ENCODE results near the gene PTPN11. TPM values are rescaled to one million over a fixed set of nuclear protein-coding genes. Genes with fewer than 3 reads are reported as not detected.
"Not testable (repeated sequence)": the region's sequence is repeated elsewhere in the genome, so short reads cannot be mapped to it uniquely, and the experiment has no call there.

PTPN11 gene
- polyA plus RNA-seq, 2 donors: 13.4 to 17.7 TPM

DNA sequence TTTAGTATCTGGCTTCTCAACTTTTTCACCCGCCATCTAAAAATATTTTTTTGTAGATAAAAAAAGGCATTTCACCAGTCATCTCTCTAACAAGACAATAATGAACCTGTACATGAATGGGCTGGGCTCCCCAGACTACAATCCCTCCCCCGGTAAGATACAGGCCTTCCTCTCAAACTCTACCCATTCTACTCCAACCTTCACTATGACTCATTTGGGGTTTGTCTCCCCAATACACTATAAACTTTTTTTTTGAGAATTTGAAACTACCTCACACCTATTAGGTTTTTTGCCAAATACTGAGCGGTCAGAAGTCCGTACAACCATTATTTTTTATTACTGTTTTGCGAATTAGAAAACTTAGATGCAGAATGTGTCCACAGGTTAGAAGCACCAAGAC is 10.1 kb upstream of the PTPN11 start:
- peak overlapping the region in 1 of 2 donors; percentile 91 for H3K27ac ChIP-seq (ENCODE audit: low read depth in 2 of 2, low read length in 1 of 2)
- H3K36me3 ChIP-seq (ENCODE audit: control insufficient read depth in 2 of 2, insufficient read depth in 2 of 2, low read length in 1 of 2): peaks cover 8 to 16% of the 10 kb centered on the region in 2 donors
- peak overlapping the region; percentile 74 to 87 for H3K4me3 ChIP-seq (ENCODE audit: low read depth in 1 of 2, low read length in 2 of 2)
- H3K9me3 ChIP-seq (ENCODE audit: control insufficient read depth in 2 of 2, insufficient read depth in 1 of 2, low read depth in 1 of 2, low read length in 1 of 2): no peaks in the 10 kb centered on the region
- H3K4me1 ChIP-seq (ENCODE audit: control insufficient read depth in 2 of 2, insufficient read depth in 2 of 2, low read length in 1 of 2): no peaks in the 10 kb centered on the region
- no peaks in the 10 kb centered on the region for H3K27me3 ChIP-seq (ENCODE audit: control insufficient read depth in 1 of 2, insufficient read depth in 2 of 2, low read length in 2 of 2)
- 10 to 13% methylated on average over 5 of the region's 5 CpGs for WGBS, 2 donors

DNA sequence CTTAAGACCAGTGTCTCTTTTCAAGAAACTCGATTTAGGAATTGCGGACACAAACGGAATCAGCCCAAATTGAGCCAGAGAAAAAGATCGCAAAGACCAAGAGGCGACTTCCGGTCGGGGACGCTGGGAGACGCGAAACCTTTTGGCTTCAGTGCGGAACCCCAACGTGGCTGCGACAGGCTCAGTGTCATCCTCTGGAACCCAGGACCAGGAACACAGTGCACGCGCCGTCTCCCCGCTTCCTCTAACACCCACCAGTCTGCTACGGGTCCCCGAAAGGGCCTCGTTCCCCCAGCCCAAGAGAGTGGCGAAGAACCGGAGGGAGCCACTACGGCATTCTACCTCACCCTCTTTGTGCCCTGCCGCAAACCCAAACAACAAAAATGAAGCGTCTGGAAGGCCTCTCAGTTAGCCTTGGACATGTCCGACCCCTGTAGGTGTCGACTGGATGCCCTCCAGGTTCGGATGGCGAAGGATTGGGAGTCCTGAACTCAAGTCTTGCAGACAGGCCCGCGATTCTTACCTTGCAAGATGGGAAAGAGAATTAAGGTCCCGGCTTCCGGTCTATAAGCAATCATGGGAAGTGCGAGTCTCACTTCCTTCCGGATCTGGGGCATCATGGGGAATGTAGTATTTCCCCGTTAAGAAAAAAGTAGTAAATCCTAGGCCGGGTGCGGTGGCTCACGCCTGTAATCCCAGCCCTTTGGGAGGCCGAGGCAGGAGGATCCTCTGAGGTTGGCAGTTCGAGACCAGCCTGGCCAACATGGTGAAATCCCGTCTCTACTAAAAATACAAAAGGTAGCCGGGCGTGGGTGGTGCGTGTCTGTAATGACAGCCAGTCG is 9.5 kb upstream of the PTPN11 start, which contains the start of gene RPL6:
Gene RPL6 (minus strand): TSS at position 542 of the 842 bp plus-strand sequence. CDS start 949 bp downstream, outside the sequence.
- no peaks in the 10 kb centered on the region for H3K27me3 ChIP-seq (ENCODE audit: control insufficient read depth in 1 of 2, insufficient read depth in 2 of 2, low read length in 2 of 2)
- H3K36me3 ChIP-seq (ENCODE audit: control insufficient read depth in 2 of 2, insufficient read depth in 2 of 2, low read length in 1 of 2): peaks cover 8 to 14% of the 10 kb centered on the region in 2 donors
- H3K4me3 ChIP-seq (ENCODE audit: low read depth in 1 of 2, low read length in 2 of 2): peak within 1 kb of the TSS; percentile 74 to 87
- 10 to 11% methylated on average over 46 of the region's 46 CpGs for WGBS, 2 donors
- peak within 1 kb of the TSS; percentile 91 to 95 for H3K27ac ChIP-seq (ENCODE audit: low read depth in 2 of 2, low read length in 1 of 2)
- H3K9me3 ChIP-seq (ENCODE audit: control insufficient read depth in 2 of 2, insufficient read depth in 1 of 2, low read depth in 1 of 2, low read length in 1 of 2): no peaks in the 10 kb centered on the region
- no peaks in the 10 kb centered on the region for H3K4me1 ChIP-seq (ENCODE audit: control insufficient read depth in 2 of 2, insufficient read depth in 2 of 2, low read length in 1 of 2)

- WGBS, 2 donors: 94% methylated on average over 12 to 14 of the region's 14 CpGs
- H3K4me1 ChIP-seq (ENCODE audit: control insufficient read depth in 2 of 2, insufficient read depth in 2 of 2, low read length in 1 of 2): no peaks in the 10 kb centered on the region
- H3K27me3 ChIP-seq (ENCODE audit: control insufficient read depth in 1 of 2, insufficient read depth in 2 of 2, low read length in 2 of 2): no peaks in the 10 kb centered on the region
- H3K36me3 ChIP-seq (ENCODE audit: control insufficient read depth in 2 of 2, insufficient read depth in 2 of 2, low read length in 1 of 2): peaks cover 8 to 10% of the 10 kb centered on the region in 2 donors
- no peak overlapping the region for H3K27ac ChIP-seq (ENCODE audit: low read depth in 2 of 2, low read length in 1 of 2)
- no peak overlapping the region for H3K4me3 ChIP-seq (ENCODE audit: low read depth in 1 of 2, low read length in 2 of 2)
- H3K9me3 ChIP-seq (ENCODE audit: control insufficient read depth in 2 of 2, insufficient read depth in 1 of 2, low read depth in 1 of 2, low read length in 1 of 2): no peaks in the 10 kb centered on the region
These were observed 8.9 kb upstream of the PTPN11 start for GRCh38 chr12:112409906-112410244.

DNA sequence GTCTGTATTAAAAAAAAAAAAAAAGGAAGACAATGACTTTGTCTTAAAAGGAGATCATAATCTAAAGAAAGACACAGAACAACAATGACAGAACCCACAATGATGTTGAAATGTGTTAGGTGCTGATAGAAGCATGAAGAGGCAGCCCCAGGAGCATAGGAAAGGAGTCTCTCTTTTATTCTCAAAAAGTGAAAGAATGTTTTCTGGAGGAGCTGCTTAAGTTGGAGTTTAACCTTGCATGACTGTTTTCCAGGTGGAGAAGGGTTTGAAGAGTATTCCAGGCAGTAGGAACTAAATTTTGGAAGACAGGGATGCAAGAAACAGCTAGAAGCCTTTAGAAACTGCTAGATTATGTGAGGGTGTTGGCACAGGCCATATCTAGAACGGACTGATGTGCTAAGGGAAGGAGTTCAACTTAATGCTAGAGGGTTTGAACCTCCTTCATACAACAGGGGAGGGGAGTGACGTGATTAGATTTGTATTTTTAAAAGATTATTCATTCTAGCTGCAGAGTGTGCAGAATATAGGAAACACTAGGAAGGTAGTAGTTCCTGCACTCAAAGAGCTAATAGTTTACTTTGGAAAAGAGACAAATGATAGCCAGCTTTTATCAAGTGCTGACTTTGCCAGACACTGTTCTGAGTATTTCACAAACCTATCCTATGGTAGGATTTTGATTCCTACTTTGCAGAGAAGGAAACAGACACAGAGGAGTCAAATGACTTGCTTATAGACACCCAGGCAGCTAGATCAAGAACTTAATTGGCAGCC is 4.7 kb upstream of the PTPN11 start:
- Histone ChIP-seq H3K9me3 (ENCODE audit: control insufficient read depth in 2 of 2, insufficient read depth in 1 of 2, low read depth in 1 of 2, low read length in 1 of 2) (no peaks in the 10 kb centered on the region), H3K36me3 (ENCODE audit: control insufficient read depth in 2 of 2, insufficient read depth in 2 of 2, low read length in 1 of 2) (no peaks in the 10 kb centered on the region), H3K4me3 (ENCODE audit: low read depth in 1 of 2, low read length in 2 of 2) (no peak overlapping the region), H3K27ac (ENCODE audit: low read depth in 2 of 2, low read length in 1 of 2) (no peak overlapping the region), H3K27me3 (ENCODE audit: control insufficient read depth in 1 of 2, insufficient read depth in 2 of 2, low read length in 2 of 2) (no peaks in the 10 kb centered on the region), H3K4me1 (ENCODE audit: control insufficient read depth in 2 of 2, insufficient read depth in 2 of 2, low read length in 1 of 2) (no peaks in the 10 kb centered on the region)
- 39 to 50% methylated on average over 2 of the region's 2 CpGs for WGBS, 2 donors

DNA sequence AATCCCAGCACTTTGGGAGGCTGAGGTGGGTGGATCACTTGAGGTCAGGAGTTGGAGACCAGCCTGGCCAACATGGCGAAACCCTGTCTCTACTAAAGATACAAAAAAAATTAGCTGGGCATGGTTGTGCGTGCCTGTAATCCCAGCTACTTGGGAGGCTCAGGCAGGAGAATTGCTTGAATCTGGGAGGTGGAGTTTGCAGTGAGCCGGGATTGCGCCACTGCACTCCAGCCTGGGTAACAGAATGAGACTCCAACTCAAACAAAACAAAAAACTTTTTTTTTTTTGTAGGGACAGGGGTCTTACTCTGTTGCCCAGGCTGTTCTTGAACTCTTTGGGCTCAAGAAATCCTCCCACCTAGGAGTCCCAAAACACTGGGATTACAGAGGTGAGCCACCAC is 3.3 kb upstream of the PTPN11 start:
- 87 to 95% methylated on average over 4 of the region's 4 CpGs for WGBS, 2 donors
- H3K27me3 ChIP-seq (ENCODE audit: control insufficient read depth in 1 of 2, insufficient read depth in 2 of 2, low read length in 2 of 2); H3K27ac ChIP-seq (ENCODE audit: low read depth in 2 of 2, low read length in 1 of 2); H3K4me3 ChIP-seq (ENCODE audit: low read depth in 1 of 2, low read length in 2 of 2); H3K9me3 ChIP-seq (ENCODE audit: control insufficient read depth in 2 of 2, insufficient read depth in 1 of 2, low read depth in 1 of 2, low read length in 1 of 2); H3K4me1 ChIP-seq (ENCODE audit: control insufficient read depth in 2 of 2, insufficient read depth in 2 of 2, low read length in 1 of 2); H3K36me3 ChIP-seq (ENCODE audit: control insufficient read depth in 2 of 2, insufficient read depth in 2 of 2, low read length in 1 of 2): not testable (repeated sequence)

DNA sequence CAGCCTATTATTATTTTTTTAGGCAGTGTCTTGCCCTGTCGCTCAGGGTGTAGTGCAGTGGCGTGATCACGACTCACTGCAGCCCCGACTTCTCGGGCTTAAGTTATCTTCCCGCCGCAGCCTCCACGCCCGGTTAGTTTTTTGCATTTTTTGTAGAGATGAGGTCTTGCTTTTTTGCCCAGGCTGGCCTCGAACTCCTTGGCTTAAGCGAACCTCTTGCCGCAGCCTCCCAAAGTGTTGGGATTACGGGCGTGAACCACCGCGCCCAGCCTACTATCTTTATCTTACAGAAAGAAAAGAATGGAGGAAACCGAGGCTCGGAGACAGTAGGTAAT is 507 bp upstream of the PTPN11 start:
- Histone ChIP-seq H3K27me3 (ENCODE audit: control insufficient read depth in 1 of 2, insufficient read depth in 2 of 2, low read length in 2 of 2) (no peaks in the 10 kb centered on the region), H3K36me3 (ENCODE audit: control insufficient read depth in 2 of 2, insufficient read depth in 2 of 2, low read length in 1 of 2) (no peaks in the 10 kb centered on the region), H3K9me3 (ENCODE audit: control insufficient read depth in 2 of 2, insufficient read depth in 1 of 2, low read depth in 1 of 2, low read length in 1 of 2) (no peaks in the 10 kb centered on the region), H3K4me3 (ENCODE audit: low read depth in 1 of 2, low read length in 2 of 2) (peak overlapping the region; percentile 61 to 87), H3K4me1 (ENCODE audit: control insufficient read depth in 2 of 2, insufficient read depth in 2 of 2, low read length in 1 of 2) (no peaks in the 10 kb centered on the region), H3K27ac (ENCODE audit: low read depth in 2 of 2, low read length in 1 of 2) (peak overlapping the region; percentile 96 to 97)
- 2% methylated on average over 18 of the region's 18 CpGs for WGBS, 2 donors

- H3K9me3 ChIP-seq (ENCODE audit: control insufficient read depth in 2 of 2, insufficient read depth in 1 of 2, low read depth in 1 of 2, low read length in 1 of 2): no peaks in the 10 kb centered on the region
- WGBS, 2 donors: 4% methylated on average over 26 to 31 of the region's 31 CpGs
- H3K4me3 ChIP-seq (ENCODE audit: low read depth in 1 of 2, low read length in 2 of 2): peak overlapping the region; percentile 61 to 87
- H3K4me1 ChIP-seq (ENCODE audit: control insufficient read depth in 2 of 2, insufficient read depth in 2 of 2, low read length in 1 of 2): no peaks in the 10 kb centered on the region
- H3K36me3 ChIP-seq (ENCODE audit: control insufficient read depth in 2 of 2, insufficient read depth in 2 of 2, low read length in 1 of 2): no peaks in the 10 kb centered on the region
- peak overlapping the region; percentile 96 to 97 for H3K27ac ChIP-seq (ENCODE audit: low read depth in 2 of 2, low read length in 1 of 2)
- no peaks in the 10 kb centered on the region for H3K27me3 ChIP-seq (ENCODE audit: control insufficient read depth in 1 of 2, insufficient read depth in 2 of 2, low read length in 2 of 2)
These were observed 768 bp downstream of the PTPN11 start for GRCh38 chr12:112419297-112420133.

DNA sequence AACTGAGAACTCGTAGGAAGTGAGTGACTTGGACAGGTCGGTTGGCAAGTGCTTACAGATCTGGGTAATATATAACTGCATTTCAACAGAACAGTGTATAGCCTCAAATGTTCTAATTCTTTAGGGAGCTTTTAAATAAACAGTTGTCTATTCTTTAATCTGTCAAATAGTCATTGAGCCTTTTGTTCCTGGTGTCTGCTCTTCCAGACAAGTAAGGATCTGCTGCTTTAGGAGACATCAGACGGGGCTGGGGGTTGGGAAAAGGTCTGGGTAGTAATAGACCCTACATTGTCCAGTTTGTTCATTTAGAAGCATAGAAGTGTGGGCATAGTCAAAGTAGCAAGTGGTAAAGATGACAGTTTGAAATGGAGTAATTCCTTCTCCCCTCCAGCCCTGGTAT is 2.0 kb downstream of the PTPN11 start:
- H3K27ac ChIP-seq (ENCODE audit: low read depth in 2 of 2, low read length in 1 of 2): no peak overlapping the region
- H3K27me3 ChIP-seq (ENCODE audit: control insufficient read depth in 1 of 2, insufficient read depth in 2 of 2, low read length in 2 of 2): no peaks in the 10 kb centered on the region
- no peaks in the 10 kb centered on the region for H3K9me3 ChIP-seq (ENCODE audit: control insufficient read depth in 2 of 2, insufficient read depth in 1 of 2, low read depth in 1 of 2, low read length in 1 of 2)
- H3K4me3 ChIP-seq (ENCODE audit: low read depth in 1 of 2, low read length in 2 of 2): no peak overlapping the region
- H3K36me3 ChIP-seq (ENCODE audit: control insufficient read depth in 2 of 2, insufficient read depth in 2 of 2, low read length in 1 of 2): no peaks in the 10 kb centered on the region
- no peaks in the 10 kb centered on the region for H3K4me1 ChIP-seq (ENCODE audit: control insufficient read depth in 2 of 2, insufficient read depth in 2 of 2, low read length in 1 of 2)
- 56 to 68% methylated on average over 3 of the region's 3 CpGs for WGBS, 2 donors

DNA sequence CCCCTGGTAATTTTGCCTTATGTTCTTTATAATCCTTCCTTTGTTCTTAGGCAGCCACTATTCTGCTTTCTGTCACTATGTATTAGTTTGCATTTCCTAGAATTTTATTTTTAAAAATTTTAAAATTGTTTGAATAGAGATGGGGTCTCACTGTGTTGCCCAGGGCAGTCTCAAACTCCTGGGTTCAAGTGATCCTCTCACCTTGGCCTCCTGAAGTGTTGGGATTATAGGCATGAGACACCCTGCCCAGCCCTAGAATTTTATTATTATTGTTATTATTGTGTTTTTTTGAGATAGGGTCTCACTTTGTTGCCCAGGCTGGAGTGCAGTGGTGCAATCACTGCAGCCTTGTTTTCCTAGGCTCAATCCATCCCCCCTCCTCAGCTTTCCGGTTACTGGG is 2.6 kb downstream of the PTPN11 start:
- Histone ChIP-seq H3K27ac (ENCODE audit: low read depth in 2 of 2, low read length in 1 of 2) (no peak overlapping the region), H3K36me3 (ENCODE audit: control insufficient read depth in 2 of 2, insufficient read depth in 2 of 2, low read length in 1 of 2) (no peaks in the 10 kb centered on the region), H3K9me3 (ENCODE audit: control insufficient read depth in 2 of 2, insufficient read depth in 1 of 2, low read depth in 1 of 2, low read length in 1 of 2) (no peaks in the 10 kb centered on the region), H3K4me3 (ENCODE audit: low read depth in 1 of 2, low read length in 2 of 2) (no peak overlapping the region), H3K4me1 (ENCODE audit: control insufficient read depth in 2 of 2, insufficient read depth in 2 of 2, low read length in 1 of 2) (no peaks in the 10 kb centered on the region), H3K27me3 (ENCODE audit: control insufficient read depth in 1 of 2, insufficient read depth in 2 of 2, low read length in 2 of 2) (no peaks in the 10 kb centered on the region)
- 94 to 96% methylated on average over 1 of the region's 1 CpG for WGBS, 2 donors
